Trophoblast cell (in vitro differentiated cells and primary cell): Measurements from ENCODE around the gene MRPL32.

Experiments
- DNase-seq, 2 donors: peaks; one replicate each; pipeline ENCODE4 v3.0.0-alpha.2; 2016
- H2AFZ ChIP-seq: 2 replicates; pipeline ENCODE4 v1.6.1; 2013; ENCODE audit warnings: low read length, moderate library complexity, mild to moderate bottlenecking; ENCODE audit not compliant: insufficient read depth, poor library complexity
- H2AK5ac ChIP-seq: 2 replicates; pipeline ENCODE4 v1.6.1; 2013; ENCODE audit warnings: mild to moderate bottlenecking, low read length
- H2BK120ac ChIP-seq: 2 replicates; pipeline ENCODE4 v1.6.1; 2013; ENCODE audit warnings: low read length, mild to moderate bottlenecking, moderate library complexity; ENCODE audit not compliant: insufficient read depth, poor library complexity
- H2BK12ac ChIP-seq: 2 replicates; pipeline ENCODE4 v1.6.1; 2013; ENCODE audit warnings: mild to moderate bottlenecking, low read length, moderate library complexity
- H2BK5ac ChIP-seq: 2 replicates; pipeline ENCODE4 v1.6.1; 2013; ENCODE audit warnings: low read length, low read depth, moderate library complexity, mild to moderate bottlenecking; ENCODE audit not compliant: poor library complexity
- H3K14ac ChIP-seq: 2 replicates; pipeline ENCODE4 v1.6.1; 2013; ENCODE audit warnings: mild to moderate bottlenecking, low read length
- H3K18ac ChIP-seq: 2 replicates; pipeline ENCODE4 v1.6.1; 2013; ENCODE audit warnings: mild to moderate bottlenecking, low read length
- H3K23ac ChIP-seq: 2 replicates; pipeline ENCODE4 v1.6.1; 2013; ENCODE audit warnings: low read length
- H3K27ac ChIP-seq: 2 replicates; pipeline ENCODE4 v1.5.1; 2013; ENCODE audit warnings: low read depth, mild to moderate bottlenecking, inconsistent platforms, low read length, moderate library complexity
- H3K27me3 ChIP-seq: 2 replicates; pipeline ENCODE4 v1.6.1; 2013; ENCODE audit warnings: inconsistent platforms, mild to moderate bottlenecking, low read length, moderate library complexity; ENCODE audit not compliant: insufficient read depth
- H3K36me3 ChIP-seq, 2 experiments: 1 replicate in 1 of 2; 2 replicates in 1 of 2; pipeline ENCODE4 v1.6.1; 2013; ENCODE audit warnings: low read length in 2 of 2, mild to moderate bottlenecking in 2 of 2, moderate library complexity in 1 of 2; ENCODE audit not compliant: insufficient read depth in 2 of 2, control insufficient read depth in 1 of 2
- H3K4ac ChIP-seq: 2 replicates; pipeline ENCODE4 v1.6.1; 2013; ENCODE audit warnings: low read depth, mild to moderate bottlenecking, low read length, moderate library complexity
- H3K4me1 ChIP-seq, 2 experiments: 1 replicate in 1 of 2; 2 replicates in 1 of 2; pipeline ENCODE4 v1.6.1; 2013; ENCODE audit warnings: low read length in 2 of 2, mild to moderate bottlenecking in 2 of 2, moderate library complexity in 1 of 2; ENCODE audit not compliant: insufficient read depth in 2 of 2, control insufficient read depth in 1 of 2
- H3K4me2 ChIP-seq: 2 replicates; pipeline ENCODE4 v1.6.1; 2013; ENCODE audit warnings: inconsistent platforms, mild to moderate bottlenecking, low read length, moderate library complexity
- H3K4me3 ChIP-seq: 2 replicates; pipeline ENCODE4 v1.5.1; 2013; ENCODE audit warnings: mild to moderate bottlenecking, low read depth, low read length, inconsistent platforms
- H3K79me1 ChIP-seq: one replicate; pipeline ENCODE4 v1.6.1; 2013; ENCODE audit warnings: low read length
- H3K79me2 ChIP-seq: 2 replicates; pipeline ENCODE4 v1.6.1; 2013; ENCODE audit warnings: low read length, mild to moderate bottlenecking; ENCODE audit not compliant: control insufficient read depth, insufficient read depth, poor library complexity
- H3K9ac ChIP-seq: 2 replicates; pipeline ENCODE4 v1.6.1; 2013; ENCODE audit warnings: mild to moderate bottlenecking, low read length
- H3K9me3 ChIP-seq: 2 replicates; pipeline ENCODE4 v1.6.1; 2013; ENCODE audit warnings: low read depth, mild to moderate bottlenecking, control low read depth, inconsistent platforms, low read length; ENCODE audit not compliant: insufficient read depth
- H4K12ac ChIP-seq: 2 replicates; pipeline ENCODE4 v1.6.1; 2013; ENCODE audit warnings: low read depth, mild to moderate bottlenecking, low read length, moderate library complexity
- H4K8ac ChIP-seq: 2 replicates; pipeline ENCODE4 v1.6.1; 2013; ENCODE audit warnings: low read depth, mild to moderate bottlenecking, low read length, moderate library complexity
- H4K91ac ChIP-seq: one replicate; pipeline ENCODE4 v1.6.1; 2013; ENCODE audit warnings: low read depth, mild to moderate bottlenecking, low read length, moderate library complexity
- WGBS: extraction: QIAGEN DNeasy Blood & Tissue Kit; methylation state at CpG from one replicate; pipeline ENCODE4 v1.1.7; 2013; ENCODE audit warnings: missing lambda C conversion rate; ENCODE audit not compliant: insufficient read length, insufficient coverage; ENCODE audit errors: extremely low coverage; 5-methylcytosine and 5-hydroxymethylcytosine counted together

Gene MRPL32

GRCh38 chr7:42886893-42887505 lies 45.2 kb upstream of the MRPL32 start:
- no peak overlapping the region for H3K27ac ChIP-seq
- no peaks in the 10 kb centered on the region for H3K36me3 ChIP-seq
- H4K8ac ChIP-seq: no peak overlapping the region
- no peak overlapping the region for H3K18ac ChIP-seq
- H3K14ac ChIP-seq: no peak overlapping the region
- H2BK5ac ChIP-seq: no peak overlapping the region
- no peak overlapping the region for H3K4ac ChIP-seq
- H3K4me3 ChIP-seq: no peak overlapping the region
- H2BK120ac ChIP-seq: no peak overlapping the region
- peak in 1 of 2 donors; percentile 4 for DNase-seq
- H2AK5ac ChIP-seq: no peak overlapping the region
- H4K91ac ChIP-seq: no peak overlapping the region
- no peak overlapping the region for H3K4me2 ChIP-seq
- peaks cover 2% of the 10 kb centered on the region for H3K79me1 ChIP-seq
- H3K23ac ChIP-seq: no peak overlapping the region
- no peak overlapping the region for H3K9ac ChIP-seq
- no peak overlapping the region for H4K12ac ChIP-seq
- H2BK12ac ChIP-seq: no peak overlapping the region
- no peak overlapping the region for H2AFZ ChIP-seq
- no peaks in the 10 kb centered on the region for H3K79me2 ChIP-seq
- no peaks in the 10 kb centered on the region for H3K27me3 ChIP-seq
- peaks cover 0 to 2% of the 10 kb centered on the region in 2 experiments for H3K4me1 ChIP-seq
- no peaks in the 10 kb centered on the region for H3K9me3 ChIP-seq

GRCh38 chr7:42893346-42894240 lies 38.6 kb upstream of the MRPL32 start:
- Histone ChIP-seq H3K4me2 (no peak overlapping the region), H3K23ac (no peak overlapping the region), H2BK120ac (no peak overlapping the region), H3K4me3 (no peak overlapping the region), H3K36me3 (no peaks in the 10 kb centered on the region), H4K12ac (no peak overlapping the region), H3K27me3 (no peaks in the 10 kb centered on the region), H2AFZ (no peak overlapping the region), H3K79me1 (peaks cover 1% of the 10 kb centered on the region), H3K4me1 (peaks cover 0 to 4% of the 10 kb centered on the region in 2 experiments), H2BK5ac (no peak overlapping the region), H3K9ac (no peak overlapping the region), H4K91ac (no peak overlapping the region), H3K27ac (no peak overlapping the region), H3K18ac (no peak overlapping the region), H3K79me2 (no peaks in the 10 kb centered on the region), H3K4ac (no peak overlapping the region), H3K9me3 (no peaks in the 10 kb centered on the region), H4K8ac (no peak overlapping the region), H3K14ac (no peak overlapping the region), H2AK5ac (no peak overlapping the region), H2BK12ac (no peak overlapping the region)
- WGBS: no CpG with 5 or more reads among the region's 9 CpGs
- DNase-seq: no peak

- H3K23ac ChIP-seq: no peak overlapping the region
- no peak overlapping the region for H2BK5ac ChIP-seq
- H3K14ac ChIP-seq: no peak overlapping the region
- no peaks in the 10 kb centered on the region for H3K79me2 ChIP-seq
- no peak overlapping the region for H3K9ac ChIP-seq
- H2BK12ac ChIP-seq: no peak overlapping the region
- H3K9me3 ChIP-seq: no peaks in the 10 kb centered on the region
- no peak overlapping the region for H2BK120ac ChIP-seq
- no peak for DNase-seq
- no peak overlapping the region for H2AK5ac ChIP-seq
- no peak overlapping the region for H4K12ac ChIP-seq
- no peak overlapping the region for H3K18ac ChIP-seq
- H3K4me3 ChIP-seq: no peak overlapping the region
- H2AFZ ChIP-seq: no peak overlapping the region
- H3K36me3 ChIP-seq: no peaks in the 10 kb centered on the region
- H3K27me3 ChIP-seq: no peaks in the 10 kb centered on the region
- H3K4me2 ChIP-seq: no peak overlapping the region
- H3K79me1 ChIP-seq: no peaks in the 10 kb centered on the region
- no peak overlapping the region for H3K4ac ChIP-seq
- H3K4me1 ChIP-seq: no peaks in the 10 kb centered on the region
- H4K91ac ChIP-seq: no peak overlapping the region
- H4K8ac ChIP-seq: no peak overlapping the region
- no peak overlapping the region for H3K27ac ChIP-seq
Observed at GRCh38 chr7:42900842-42901241, 31.3 kb upstream of the MRPL32 start.

- Histone ChIP-seq H3K79me1 (no peaks in the 10 kb centered on the region), H2BK12ac (no peak overlapping the region), H3K4ac (no peak overlapping the region), H4K12ac (no peak overlapping the region), H2BK120ac (no peak overlapping the region), H3K4me1 (no peaks in the 10 kb centered on the region), H3K27ac (no peak overlapping the region), H3K23ac (no peak overlapping the region), H3K36me3 (no peaks in the 10 kb centered on the region), H4K8ac (no peak overlapping the region), H3K79me2 (no peaks in the 10 kb centered on the region), H4K91ac (no peak overlapping the region), H2AK5ac (no peak overlapping the region), H3K18ac (no peak overlapping the region), H3K4me3 (no peak overlapping the region), H3K9ac (no peak overlapping the region), H2BK5ac (no peak overlapping the region), H3K27me3 (no peaks in the 10 kb centered on the region), H3K9me3 (no peaks in the 10 kb centered on the region), H2AFZ (no peak overlapping the region), H3K14ac (no peak overlapping the region), H3K4me2 (no peak overlapping the region)
- WGBS: no CpG with 5 or more reads among the region's 3 CpGs
- DNase-seq: no peak
Observed at GRCh38 chr7:42902331-42902730, 29.8 kb upstream of the MRPL32 start.
